Measurements from ENCODE around the gene GGN. TPM values are rescaled to one million over a fixed set of nuclear protein-coding genes. Genes with fewer than 3 reads are reported as not detected.
A peak's percentile ranks its signal among the peaks of the same experiment; 100 is the strongest.

The GGN gene
- total RNA-seq, 1 experiment from 2014 or later: 0.47 TPM

GRCh38 chr19:38434549-38435051, 46.8 kb upstream of the GGN start:
- Histone ChIP-seq H3K9me3 (ENCODE audit: control insufficient read depth in 1 of 2, insufficient read depth in 1 of 2, low read depth in 1 of 2, low read length in 2 of 2) (no peaks in the 10 kb centered on the region), H3K4me2 (ENCODE audit: low read length) (no peak overlapping the region), H3K4me3 (replicated peaks in 1 of 2; ENCODE audit: low read depth in 1 of 2, low read length in 2 of 2) (no peak overlapping the region), H3K79me2 (ENCODE audit: insufficient read depth, low read length) (no peaks in the 10 kb centered on the region), H4K20me1 (ENCODE audit: insufficient read depth) (no peaks in the 10 kb centered on the region), H3K9me2 (ENCODE audit: insufficient read depth) (no peaks in the 10 kb centered on the region), H2AFZ (ENCODE audit: low read depth, low read length, poor library complexity, severe bottlenecking) (no peak overlapping the region), H3K27ac (ENCODE audit: low read depth, low read length) (no peak overlapping the region), H3K36me3 (ENCODE audit: control insufficient read depth in 1 of 2, insufficient read depth in 2 of 2, low read length in 2 of 2) (no peaks in the 10 kb centered on the region), H3K27me3 (ENCODE audit: insufficient read depth, low read length) (no peaks in the 10 kb centered on the region), H3K9ac (ENCODE audit: low read length) (no peak overlapping the region), H3K4me1 (ENCODE audit: control insufficient read depth in 1 of 2, insufficient read depth in 2 of 2, low read length in 2 of 2) (peaks cover 0 to 15% of the 10 kb centered on the region in 2 experiments; a peak in 2 of 4 replicates)
- intact Hi-C loops (cut with micrococcal nuclease): no loop called here
- no TSS peak for BruUV-seq (replicated peaks)
- ChIA-PET CTCF (no interaction called here), RAD21 (ENCODE audit: low non-redundant PET in 1 of 2, low total read pairs in 2 of 2, uncharacterized antibody in 2 of 2, unreplicated experiment in 2 of 2) (interaction anchor here in 1 of 2 experiments (0.6 to 1.3 kb wide), 2 partner anchors 32 to 771 kb away, joined by 4 to 5 read pairs; partner anchors contain the start of gene FAM98C), POLR2A (no interaction called here)
- ATAC-seq (no peak), DNase-seq (ENCODE audit: low read depth, low spot score) (no peak)
- TF ChIP-seq ZNF274 (IDR thresholded peaks at IDR 0.05; ENCODE audit: low read depth, low read length) (no peak), EZH2phosphoT487 (IDR thresholded peaks at IDR 0.05; ENCODE audit: borderline replicate concordance) (no peak), SRF (IDR thresholded peaks at IDR 0.05; ENCODE audit: low read depth) (no peak), ELF1 (IDR thresholded peaks at IDR 0.05; ENCODE audit: borderline replicate concordance, low read depth) (no peak), SIN3A (IDR thresholded peaks at IDR 0.05; ENCODE audit: low read depth) (no peak), EZH2 (IDR thresholded peaks at IDR 0.05) (no peak), POLR2A (IDR thresholded peaks at IDR 0.05; ENCODE audit: borderline replicate concordance, extremely low read depth, insufficient read depth, insufficient read length) (no peak), EGR1 (IDR thresholded peaks at IDR 0.05; ENCODE audit: low read depth) (no peak), SP1 (IDR thresholded peaks at IDR 0.05; ENCODE audit: low read depth) (no peak)
- TF ChIP-seq, protein P1, sequence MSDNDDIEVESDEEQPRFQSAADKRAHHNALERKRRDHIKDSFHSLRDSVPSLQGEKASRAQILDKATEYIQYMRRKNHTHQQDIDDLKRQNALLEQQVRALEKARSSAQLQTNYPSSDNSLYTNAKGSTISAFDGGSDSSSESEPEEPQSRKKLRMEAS (IDR thresholded peaks at IDR 0.05): no peak
- TF ChIP-seq, protein P2, sequence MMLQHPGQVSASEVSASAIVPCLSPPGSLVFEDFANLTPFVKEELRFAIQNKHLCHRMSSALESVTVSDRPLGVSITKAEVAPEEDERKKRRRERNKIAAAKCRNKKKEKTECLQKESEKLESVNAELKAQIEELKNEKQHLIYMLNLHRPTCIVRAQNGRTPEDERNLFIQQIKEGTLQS (IDR thresholded peaks at IDR 0.05): no peak

GRCh38 chr19:38433268-38433733, 45.5 kb upstream of the GGN start, which contains the start of gene RYR1:
Gene RYR1, plus strand, starts transcription at chr19:38433691. Its CDS starts 139 bp downstream, at chr19:38433830.
- Histone ChIP-seq H3K27ac (ENCODE audit: low read depth, low read length) (no peak within 1 kb of the TSS), H3K9me2 (ENCODE audit: insufficient read depth) (no peaks in the 10 kb centered on the region), H3K27me3 (ENCODE audit: insufficient read depth, low read length) (no peaks in the 10 kb centered on the region), H3K4me2 (ENCODE audit: low read length) (peak within 1 kb of the TSS; percentile 71), H3K9me3 (ENCODE audit: control insufficient read depth in 1 of 2, insufficient read depth in 1 of 2, low read depth in 1 of 2, low read length in 2 of 2) (no peaks in the 10 kb centered on the region), H3K36me3 (ENCODE audit: control insufficient read depth in 1 of 2, insufficient read depth in 2 of 2, low read length in 2 of 2) (no peaks in the 10 kb centered on the region), H3K4me3 (replicated peaks in 1 of 2; ENCODE audit: low read depth in 1 of 2, low read length in 2 of 2) (peak within 1 kb of the TSS; percentile 34 to 35; a peak in 3 of 4 replicates), H3K4me1 (ENCODE audit: control insufficient read depth in 1 of 2, insufficient read depth in 2 of 2, low read length in 2 of 2) (peaks cover 0 to 15% of the 10 kb centered on the region in 2 experiments; a peak in 2 of 4 replicates), H3K79me2 (ENCODE audit: insufficient read depth, low read length) (no peaks in the 10 kb centered on the region), H4K20me1 (ENCODE audit: insufficient read depth) (no peaks in the 10 kb centered on the region), H3K9ac (ENCODE audit: low read length) (no peak within 1 kb of the TSS), H2AFZ (ENCODE audit: low read depth, low read length, poor library complexity, severe bottlenecking) (peak within 1 kb of the TSS; percentile 89)
- DNase-seq (ENCODE audit: low read depth, low spot score) (peak; percentile 37), ATAC-seq (peak; percentile 100)
- RAD21 ChIA-PET (ENCODE audit: low non-redundant PET in 1 of 2, low total read pairs in 2 of 2, uncharacterized antibody in 2 of 2, unreplicated experiment in 2 of 2): no interaction called here
- intact Hi-C loops (cut with micrococcal nuclease): no loop called here
- no TSS peak for BruUV-seq (replicated peaks)
- TF ChIP-seq POLR2A (IDR thresholded peaks at IDR 0.05; ENCODE audit: borderline replicate concordance, extremely low read depth, insufficient read depth, insufficient read length): no peak
- POLR2A ChIA-PET: no interaction called here
- CTCF ChIA-PET: no interaction called here

Measured in HCT116 (cell line).